H1 (cell line): ENCODE results near the gene SEPTIN1. TPM values are rescaled to one million over a fixed set of nuclear protein-coding genes. Genes with fewer than 3 reads are reported as not detected.

Source experiments
- CTCF ChIA-PET: fragments of 300-600 bp; sonication (Branson Sonifier 250); formaldehyde crosslinking; loops from one replicate; lab custom pipeline; 2021; ENCODE audit not compliant: partially characterized antibody; lab: Charles Lee
- POLR2A ChIA-PET: fragments of 300-600 bp; sonication (Branson Sonifier 250); formaldehyde crosslinking; loops from one replicate; lab custom pipeline; 2021; ENCODE audit warnings: inconsistent platforms; ENCODE audit not compliant: partially characterized antibody; lab: Charles Lee
- DNase-seq, 2 experiments: peaks; one replicate each; pipeline versions ENCODE4 v3.0.0 to v3.0.0-alpha.2; 2010 to 2022; ENCODE audit warnings: low spot score in 2 of 2, low read depth in 1 of 2, mixed read lengths in 1 of 2
- FAIRE-seq: peaks from 2 replicates; lab custom pipeline; 2011; peaks lifted over from hg19 to GRCh38; lab: Jason Lieb, UNC
- H2AFZ ChIP-seq: 2 replicates; pipeline ENCODE4 v1.8.1; 2012; ENCODE audit warnings: low read length, inconsistent platforms
- H2AK5ac ChIP-seq: 2 replicates; pipeline ENCODE4 v1.6.1; 2013; ENCODE audit warnings: low read depth, low read length
- H2BK120ac ChIP-seq: replicated peaks from 2 replicates; pipeline ENCODE3; 2013; ENCODE audit warnings: low read depth, low read length, inconsistent platforms
- H2BK12ac ChIP-seq: 2 replicates; pipeline ENCODE4 v1.6.1; 2013; ENCODE audit warnings: low read depth, low read length
- H2BK15ac ChIP-seq: 2 replicates; pipeline ENCODE4 v1.6.1; 2013; ENCODE audit warnings: low read length
- H2BK20ac ChIP-seq: 2 replicates; pipeline ENCODE4 v1.6.1; 2013; ENCODE audit warnings: low read length
- H2BK5ac ChIP-seq: 2 replicates; pipeline ENCODE4 v1.6.1; 2013; ENCODE audit warnings: low read depth, low read length
- H3K14ac ChIP-seq: 2 replicates; pipeline ENCODE4 v1.6.1; 2013; ENCODE audit warnings: inconsistent platforms; ENCODE audit not compliant: insufficient read length
- H3K18ac ChIP-seq: 2 replicates; pipeline ENCODE4 v1.6.1; 2013; ENCODE audit warnings: low read length; ENCODE audit errors: extremely low read depth
- H3K23ac ChIP-seq: 2 replicates; pipeline ENCODE4 v1.6.1; 2013; ENCODE audit warnings: inconsistent platforms; ENCODE audit not compliant: insufficient read length
- H3K23me2 ChIP-seq: 2 replicates; pipeline ENCODE4 v1.6.1; 2013; ENCODE audit warnings: low read depth, low read length
- H3K27ac ChIP-seq: 2 replicates; pipeline ENCODE4 v1.6.1; 2011; ENCODE audit warnings: low read depth, low read length, inconsistent platforms
- H3K27me3 ChIP-seq, 4 experiments: replicated peaks in 1 of 4; 1 replicate in 1 of 4; 2 replicates in 3 of 4; pipeline versions ENCODE4 v1.6.1 to v1.8.1; 2011 to 2013; ENCODE audit warnings: low read length in 3 of 4, mild to moderate bottlenecking in 3 of 4, inconsistent platforms in 2 of 4, mixed read lengths in 2 of 4, moderate library complexity in 1 of 4; ENCODE audit not compliant: control insufficient read depth in 3 of 4, insufficient read depth in 3 of 4; ENCODE audit errors: extremely low read depth in 1 of 4
- H3K36me3 ChIP-seq, 4 experiments: 2 replicates each; pipeline versions ENCODE4 v1.6.1 to v1.8.1; 2011 to 2013; ENCODE audit warnings: mild to moderate bottlenecking in 4 of 4, low read length in 3 of 4, moderate library complexity in 2 of 4, control low read depth in 1 of 4, inconsistent platforms in 1 of 4; ENCODE audit not compliant: insufficient read depth in 4 of 4, control insufficient read depth in 2 of 4
- H3K4ac ChIP-seq: replicated peaks from 2 replicates; pipeline ENCODE3; 2013; ENCODE audit warnings: low read length, low read depth, mixed read lengths, inconsistent platforms; ENCODE audit not compliant: insufficient read length
- H3K4me1 ChIP-seq, 4 experiments: replicated peaks in 1 of 4; 1 replicate in 1 of 4; 2 replicates in 3 of 4; pipeline versions ENCODE4 v1.6.1 to v1.8.1; 2011 to 2013; ENCODE audit warnings: low read length in 3 of 4, inconsistent platforms in 2 of 4, mixed read lengths in 1 of 4; ENCODE audit not compliant: insufficient read depth in 4 of 4, control insufficient read depth in 3 of 4
- H3K4me2 ChIP-seq, 2 experiments: 2 replicates each; pipeline versions ENCODE4 v1.6.1 to v1.8.1; 2011 to 2013; ENCODE audit warnings: low read depth in 2 of 2, low read length in 2 of 2, control low read depth in 1 of 2, inconsistent platforms in 1 of 2, mild to moderate bottlenecking in 1 of 2; ENCODE audit not compliant: insufficient read depth in 1 of 2
- H3K4me3 ChIP-seq, 4 experiments: fragments of 200-600, 300-600 bp in 1 of 4; sonication (generic), shearing (Covaris generic), sonication (Bioruptor Twin) in 1 of 4; 2 replicates each; pipeline versions ENCODE4 v1.5.1 to v1.8.1; 2011 to 2016; ENCODE audit warnings: low read length in 4 of 4, low read depth in 3 of 4, control low read depth in 2 of 4, inconsistent platforms in 2 of 4, mild to moderate bottlenecking in 2 of 4, mixed read lengths in 1 of 4, moderate library complexity in 1 of 4; ENCODE audit not compliant: insufficient read depth in 2 of 4; ENCODE audit errors: extremely low read depth in 1 of 4
- H3K56ac ChIP-seq: replicated peaks from 2 replicates; pipeline ENCODE3; 2013; ENCODE audit warnings: low read depth, mild to moderate bottlenecking, mixed read lengths, low read length, inconsistent platforms; ENCODE audit not compliant: insufficient read length
- H3K79me1 ChIP-seq: 2 replicates; pipeline ENCODE4 v1.6.1; 2013; ENCODE audit warnings: low read depth, low read length, control low read depth
- H3K79me2 ChIP-seq, 2 experiments: 2 replicates each; pipeline versions ENCODE4 v1.6.1 to v1.8.1; 2012 to 2013; ENCODE audit warnings: low read length in 2 of 2, mild to moderate bottlenecking in 2 of 2, inconsistent platforms in 1 of 2; ENCODE audit not compliant: insufficient read depth in 2 of 2, control insufficient read depth in 1 of 2
- H3K9ac ChIP-seq, 4 experiments: replicated peaks in 1 of 4; 1 replicate in 1 of 4; 2 replicates in 3 of 4; pipeline versions ENCODE4 v1.6.1 to v1.8.1; 2011 to 2013; ENCODE audit warnings: low read depth in 3 of 4, low read length in 3 of 4, control low read depth in 2 of 4, mild to moderate bottlenecking in 2 of 4, moderate library complexity in 2 of 4, inconsistent platforms in 1 of 4; ENCODE audit errors: extremely low read depth in 1 of 4
- H3K9me3 ChIP-seq, 2 experiments: 2 replicates each; pipeline versions ENCODE4 v1.6.1 to v1.8.1; 2012 to 2013; ENCODE audit warnings: mild to moderate bottlenecking in 2 of 2, moderate library complexity in 2 of 2, control low read depth in 1 of 2, inconsistent platforms in 1 of 2, low read depth in 1 of 2, low read length in 1 of 2, mixed read lengths in 1 of 2; ENCODE audit not compliant: insufficient read depth in 2 of 2
- H4K20me1 ChIP-seq, 2 experiments: replicated peaks in 1 of 2; 2 replicates each; pipeline versions ENCODE3 to v1.8.1; 2011 to 2013; ENCODE audit warnings: inconsistent platforms in 2 of 2, low read length in 2 of 2, mild to moderate bottlenecking in 1 of 2; ENCODE audit not compliant: insufficient read depth in 2 of 2, control insufficient read depth in 1 of 2
- H4K5ac ChIP-seq: 2 replicates; pipeline ENCODE4 v1.6.1; 2013; ENCODE audit warnings: low read length, low read depth, mixed read lengths, inconsistent platforms; ENCODE audit not compliant: insufficient read length
- H4K8ac ChIP-seq: 2 replicates; pipeline ENCODE4 v1.8.0; 2013; ENCODE audit warnings: mild to moderate bottlenecking, moderate library complexity, low read length, inconsistent platforms; ENCODE audit not compliant: insufficient read depth; ENCODE audit errors: extremely low read depth
- H4K91ac ChIP-seq: replicated peaks from 2 replicates; pipeline ENCODE3; 2013; ENCODE audit warnings: low read length, mixed read lengths, inconsistent platforms; ENCODE audit not compliant: insufficient read length
- CBX5 ChIP-seq: fragments of 300-800, 300-1000 bp; sonication (generic); IDR thresholded peaks from 2 replicates; pipeline ENCODE4 v1.7.1; 2016; ENCODE audit warnings: antibody characterized with exemption, low read length, low read depth
- CHD2 ChIP-seq: IDR thresholded peaks from 2 replicates; pipeline ENCODE4 v1.6.1; 2012; ENCODE audit warnings: low read length, improper control_type of control experiment
- CTCF ChIP-seq, 3 experiments: IDR thresholded peaks; 1 replicate in 2 of 3; 2 replicates in 1 of 3; pipeline versions ENCODE4 v1.5.1 to v1.6.1; 2011; ENCODE audit warnings: low read length in 3 of 3, mild to moderate bottlenecking in 3 of 3, inconsistent platforms in 2 of 3, low read depth in 1 of 3, moderate library complexity in 1 of 3; ENCODE audit not compliant: insufficient read depth in 1 of 3; ENCODE audit errors: control extremely low read depth in 1 of 3
- JUN ChIP-seq: IDR thresholded peaks from 2 replicates; pipeline ENCODE4 v1.6.1; 2011; ENCODE audit warnings: low read depth, mild to moderate bottlenecking, improper control_type of control experiment, low read length
- JUND ChIP-seq: IDR thresholded peaks from 2 replicates; pipeline ENCODE4 v1.6.1; 2011; ENCODE audit warnings: mild to moderate bottlenecking, improper control_type of control experiment, low read length
- NRF1 ChIP-seq: IDR thresholded peaks from 2 replicates; pipeline ENCODE4 v1.6.1; 2011; ENCODE audit warnings: mild to moderate bottlenecking, low read depth, low read length, improper control_type of control experiment
- PHF8 ChIP-seq: fragments of 200-600 bp; sonication (generic); conservative IDR thresholded peaks from 2 replicates; pipeline ENCODE4 v1.7.1; 2012; ENCODE audit warnings: low read depth, mild to moderate bottlenecking, inconsistent platforms, low read length, moderate library complexity
- POLR2A ChIP-seq, 2 experiments: IDR thresholded peaks; 1 replicate in 1 of 2; 2 replicates in 1 of 2; pipeline ENCODE4 v1.6.1; 2011; ENCODE audit warnings: low read depth in 2 of 2, low read length in 2 of 2, mild to moderate bottlenecking in 2 of 2; ENCODE audit errors: control extremely low read depth in 1 of 2
- RXRA ChIP-seq: IDR thresholded peaks from 2 replicates; pipeline ENCODE4 v1.6.1; 2011; ENCODE audit warnings: low read depth, mild to moderate bottlenecking, low read length, moderate library complexity; ENCODE audit not compliant: insufficient read depth
- TAF1 ChIP-seq: IDR thresholded peaks from 2 replicates; pipeline ENCODE4 v1.6.1; 2011; ENCODE audit warnings: mild to moderate bottlenecking, low read depth, low read length
- whole genome bisulfite sequencing, 2 experiments: shearing (Covaris generic) in 1 of 2; methylation state at CpG; one replicate each; pipeline versions ENCODE4 v1.1.6 to v1.1.7; 2013 to 2015; ENCODE audit warnings: low lambda C conversion rate in 2 of 2, mixed read lengths in 2 of 2, inconsistent platforms in 1 of 2, low coverage in 1 of 2, missing lambda C conversion rate in 1 of 2; ENCODE audit not compliant: insufficient replicate concordance in 2 of 2, insufficient coverage in 1 of 2, insufficient read length in 1 of 2; ENCODE audit errors: extremely low coverage in 1 of 2, missing lambda C conversion rate in 1 of 2; 5-methylcytosine and 5-hydroxymethylcytosine counted together
- polyA plus RNA-seq, 7 experiments: library from polyadenylated mRNA; depleted of rRNA in 3 of 7; stranded (reverse) in 5 of 7; unstranded in 2 of 7; fragments of >200 nt in 5 of 7; fragments of 200-250 nt in 2 of 7; gene quantifications; 1 replicate in 5 of 7; 2 replicates in 1 of 7; 4 replicates in 1 of 7; pipeline versions ENCODE4 v1.2.1 to v1.2.3, GENCODE V29; 2011 to 2013; ENCODE audit warnings: missing spikeins in 2 of 7, mixed read lengths in 2 of 7
- total RNA-seq: library from RNA; stranded (reverse); fragmentation: NEBNext Ultra II Directional; extraction: Animal tissue kit (Norgen Biotek cat#: 25700); gene quantifications from 2 replicates; pipeline ENCODE4 v1.2.1, GENCODE V29; 2021

The SEPTIN1 gene
- total and polyA plus RNA-seq, 2 of the 8 experiments (the other 6 are each of a cell fraction or from before 2014, with no cell fraction given) = 0.24 to 1.4 TPM

- Histone ChIP-seq H2AFZ (peak overlapping the region; percentile 48; the same call in 1 of the 2 replicates), H3K9ac (peak overlapping the region in 3 of 4 experiments; percentile 47 to 69 (median 51); a peak in 6 of 7 replicates)
- TF ChIP-seq TAF1 (no peak), JUN (no peak), NRF1 (no peak), JUND (no peak), CBX5 (no peak), POLR2A (IDR thresholded peaks at IDR 0.05; ENCODE audit: control extremely low read depth in 1 of 2, low read depth in 2 of 2, low read length in 2 of 2) (0 out of 3 replicates have a peak, but pooled peaks of 1 of the 2 experiments have one; percentile 7), RXRA (no peak), CHD2 (no peak), PHF8 (no peak), CTCF (IDR thresholded peaks at IDR 0.05; ENCODE audit: control extremely low read depth in 1 of 3, insufficient read depth in 1 of 3, low read depth in 1 of 3, low read length in 3 of 3) (no peak)
These were observed 3.1 kb downstream of the SEPTIN1 start for GRCh38 chr16:30379158-30379783.

More at GRCh38 chr16:30379158-30379783, 3.1 kb downstream of the SEPTIN1 start:
- no peak overlapping the region for H2BK20ac ChIP-seq
- H3K4me1 ChIP-seq = peaks cover 0 to 9% (median 5%) of the 10 kb centered on the region in 4 experiments; a peak in 5 of 7 replicates
- FAIRE-seq = no peak
- H3K14ac ChIP-seq = no peak overlapping the region
- H3K23me2 ChIP-seq = peaks cover 10% of the 10 kb centered on the region
- H3K4ac ChIP-seq = peak overlapping the region; percentile 85
- peak overlapping the region; percentile 99 for H3K18ac ChIP-seq
- H3K23ac ChIP-seq = no peak overlapping the region
- peak overlapping the region; percentile 74; the same call in 1 of the 2 replicates for H4K8ac ChIP-seq
- 11% methylated on average over 22 of the region's 27 CpGs; no CpG with 5 or more reads in 1 of the 2 experiments for WGBS, 2 experiments
- ChIA-PET POLR2A (interaction anchor here (0.7 to 13.6 kb wide), 2 partner anchors 18 to 278 kb away, joined by 4 to 151 read pairs; partner anchors contain the start of gene ZNF48), CTCF (interaction anchor here (0.9 to 1.6 kb wide), 3 partner anchors 12 to 146 kb away, joined by 3 to 6 read pairs (median 3); no protein-coding TSS in a partner anchor)
- H3K36me3 ChIP-seq = no peaks in the 10 kb centered on the region
- peak overlapping the region; percentile 70 to 88 (median 82) for H3K4me3 ChIP-seq
- peak overlapping the region; percentile 57 for H4K5ac ChIP-seq
- H2BK5ac ChIP-seq = peak overlapping the region; percentile 60
- no peaks in the 10 kb centered on the region for H4K20me1 ChIP-seq
- H3K79me2 ChIP-seq = no peaks in the 10 kb centered on the region
- no peaks in the 10 kb centered on the region for H3K9me3 ChIP-seq
- no peak overlapping the region for H2BK120ac ChIP-seq
- no peak overlapping the region for H2BK15ac ChIP-seq
- H3K56ac ChIP-seq = peak overlapping the region; percentile 50
- no peak for DNase-seq
- peak overlapping the region; percentile 25 for H4K91ac ChIP-seq
- H3K27me3 ChIP-seq = no peaks in the 10 kb centered on the region
- no peaks in the 10 kb centered on the region for H3K79me1 ChIP-seq
- H3K27ac ChIP-seq = peak overlapping the region; percentile 60
- peak overlapping the region; percentile 80 to 98 for H3K4me2 ChIP-seq
- no peak overlapping the region for H2AK5ac ChIP-seq
- H2BK12ac ChIP-seq = no peak overlapping the region
